Measurements from ENCODE around the gene PDE11A. TPM values are rescaled to one million over a fixed set of nuclear protein-coding genes. Genes with fewer than 3 reads are reported as not detected.

The PDE11A gene
- total and polyA plus RNA-seq, 4 donors: 1.0 to 5.9 (median 1.7) TPM

- no peak for TF ChIP-seq RAD21 (IDR thresholded peaks at IDR 0.05)
- no peak for TF ChIP-seq FOXA1 (IDR thresholded peaks at IDR 0.05)
Measured at GRCh38 chr2:177748360-177748759, 324.2 kb downstream of the PDE11A start (continued).

GRCh38 chr2:177747384-177747783 lies 325.2 kb downstream of the PDE11A start:
- no peaks in the 10 kb centered on the region for H3K4me1 ChIP-seq (ENCODE audit: control insufficient read depth in 4 of 4, insufficient read depth in 4 of 4, low read length in 3 of 4)
- WGBS: 95% methylated on average over 4 of the region's 4 CpGs

More at GRCh38 chr2:177747384-177747783, 325.2 kb downstream of the PDE11A start:
- H3K36me3 ChIP-seq (ENCODE audit: control insufficient read depth in 4 of 4, insufficient read depth in 3 of 4, low read depth in 1 of 4, low read length in 3 of 4): no peaks in the 10 kb centered on the region
- no peak overlapping the region for H3K27ac ChIP-seq (ENCODE audit: low read depth in 1 of 2, low read length in 2 of 2)
- no peak overlapping the region for H3K9ac ChIP-seq (ENCODE audit: low read depth in 1 of 2, low read length in 2 of 2)
- TF ChIP-seq FOXA2 (IDR thresholded peaks at IDR 0.05) (no peak), SP1 (IDR thresholded peaks at IDR 0.05) (no peak), TAF1 (conservative IDR thresholded peaks at IDR 0.05) (no peak), HNF4G (IDR thresholded peaks at IDR 0.05) (no peak), RXRA (IDR thresholded peaks at IDR 0.05) (no peak), ZBTB33 (IDR thresholded peaks at IDR 0.05) (no peak), JUND (IDR thresholded peaks at IDR 0.05) (no peak), NR2F2 (IDR thresholded peaks at IDR 0.05) (no peak), HNF4A (conservative IDR thresholded peaks at IDR 0.05) (no peak), YY1 (IDR thresholded peaks at IDR 0.05) (no peak), CTCF (IDR thresholded peaks at IDR 0.05; ENCODE audit: low read depth, low read length, missing input control) (no peak), EGR1 (IDR thresholded peaks at IDR 0.05; ENCODE audit: low read depth in 2 of 2) (no peak), GABPA (IDR thresholded peaks at IDR 0.05 in 1 of 2, conservative IDR thresholded peaks at IDR 0.05 in 1 of 2) (no peak), MAX (IDR thresholded peaks at IDR 0.05) (no peak), REST (IDR thresholded peaks at IDR 0.05) (no peak), FOXA1 (IDR thresholded peaks at IDR 0.05) (no peak), ATF3 (IDR thresholded peaks at IDR 0.05) (no peak)
- DNase-seq (ENCODE audit: low spot score): no peak
- no peak overlapping the region for H3K4me3 ChIP-seq (ENCODE audit: low read depth in 1 of 3, low read length in 3 of 3)
- no peaks in the 10 kb centered on the region for H3K27me3 ChIP-seq (ENCODE audit: control insufficient read depth in 4 of 4, insufficient read depth in 4 of 4, low read length in 3 of 4)
- no peaks in the 10 kb centered on the region for H3K9me3 ChIP-seq (ENCODE audit: control insufficient read depth in 4 of 4, low read length in 3 of 4)
